A549 (cell line): Measurements from ENCODE around the gene KCNQ1. TPM values are rescaled to one million over a fixed set of nuclear protein-coding genes. Genes with fewer than 3 reads are reported as not detected.

Source experiments
- ATAC-seq, 2 experiments: fragments of 200-7000 bp in 1 of 2; fragments of >200 bp in 1 of 2; cut with Nextera tagmentation in 1 of 2; cut with Tn5 transposase in 1 of 2; 3 replicates each; pipeline versions ENCODE4 v1.8.0 to v1.9.1; 2018 to 2020; ENCODE audit warnings: mild to moderate bottlenecking in 1 of 2, moderate library complexity in 1 of 2
- CTCF ChIA-PET: fragments of 300-600 bp; sonication (Branson Sonifier 250); formaldehyde crosslinking; extraction: SDS; loops from one replicate; lab custom pipeline; 2021; ENCODE audit warnings: antibody characterized with exemption, inconsistent platforms; lab: Yijun Ruan, JAX
- POLR2A ChIA-PET: fragments of 350-600 bp; formaldehyde crosslinking; extraction: SDS; loops from one replicate; lab custom pipeline; 2021; ENCODE audit warnings: antibody characterized with exemption, inconsistent platforms; lab: Yijun Ruan, JAX
- DNase-seq, 2 experiments: peaks; one replicate each; pipeline versions ENCODE4 v3.0.0 to v3.0.0-alpha.2; 2011 to 2016; ENCODE audit warnings: low read depth in 1 of 2, low spot score in 1 of 2
- FAIRE-seq: peaks from 2 replicates; lab custom pipeline; 2011; peaks lifted over from hg19 to GRCh38; lab: Jason Lieb, UNC
- H3K27ac ChIP-seq, 2 experiments: fragments of >200 bp; sonication (Bioruptor Twin); formaldehyde crosslinking; 3 replicates each; pipeline ENCODE4 v1.5.1; 2016 to 2017
- H3K4me1 ChIP-seq: fragments of >200 bp; sonication (Bioruptor Twin); formaldehyde crosslinking; 3 replicates; pipeline ENCODE4 v1.6.1; 2016
- H3K4me2 ChIP-seq: fragments of >200 bp; sonication (Bioruptor Twin); formaldehyde crosslinking; 3 replicates; pipeline ENCODE4 v1.6.1; 2016
- H3K4me3 ChIP-seq: fragments of >200 bp; sonication (Bioruptor Twin); formaldehyde crosslinking; 3 replicates; pipeline ENCODE4 v1.5.1; 2016
- H3K9me3 ChIP-seq: fragments of >200 bp; sonication (Bioruptor Twin); formaldehyde crosslinking; 3 replicates; pipeline ENCODE4 v1.6.1; 2016
- BHLHE40 ChIP-seq: IDR thresholded peaks from 2 replicates; pipeline ENCODE4 v1.6.1; 2012; ENCODE audit warnings: low read depth, low read length, inconsistent platforms
- CBX2 ChIP-seq: fragments of 200-600 bp; sonication (generic); IDR thresholded peaks from 2 replicates; pipeline ENCODE4 v1.6.1; 2016; ENCODE audit warnings: low read depth, mild to moderate bottlenecking, borderline replicate concordance
- CBX8 ChIP-seq: fragments of 200-600 bp; sonication (generic); IDR thresholded peaks from 2 replicates; pipeline ENCODE4 v1.6.1; 2016
- CHD2 ChIP-seq: fragments of 150-350 bp; IDR thresholded peaks from 2 replicates; pipeline ENCODE4 v1.6.1; 2014; ENCODE audit warnings: low read length; ENCODE audit not compliant: partially characterized antibody
- EHF ChIP-seq: fragments of 250-450 bp; sonication (Bioruptor Pico); IDR thresholded peaks from 2 replicates; pipeline ENCODE4 v1.5.0; 2020; ENCODE audit warnings: mild to moderate bottlenecking
- ESRRA ChIP-seq: fragments of 150-350 bp; IDR thresholded peaks from 2 replicates; pipeline ENCODE4 v1.6.1; 2014; ENCODE audit warnings: mild to moderate bottlenecking, low read length, borderline replicate concordance
- FOSL2 ChIP-seq, 2 experiments: fragments of 450-650 bp in 1 of 2; fragments of >200 bp in 1 of 2; sonication (Bioruptor Twin) in 1 of 2; formaldehyde crosslinking; IDR thresholded peaks; 2 replicates each; pipeline versions ENCODE4 v1.5.0 to v1.6.1; 2016 to 2020; ENCODE audit warnings: mild to moderate bottlenecking in 1 of 2, moderate library complexity in 1 of 2
- FOXS1 ChIP-seq: fragments of 250-450 bp; sonication (Bioruptor Pico); IDR thresholded peaks from 2 replicates; pipeline ENCODE4 v1.5.0; 2020; ENCODE audit warnings: mild to moderate bottlenecking, moderate library complexity
- HDAC2 ChIP-seq: fragments of 200-600 bp; sonication (generic); IDR thresholded peaks from 2 replicates; pipeline ENCODE4 v1.6.1; 2016
- HOXB13 ChIP-seq: fragments of 250-450 bp; sonication (Bioruptor Pico); IDR thresholded peaks from 2 replicates; pipeline ENCODE4 v1.5.0; 2020; ENCODE audit warnings: low read depth, mild to moderate bottlenecking, moderate library complexity
- JUN ChIP-seq, 2 experiments: fragments of >200 bp; sonication (Bioruptor Twin); formaldehyde crosslinking; IDR thresholded peaks; 2 replicates in 1 of 2; 3 replicates in 1 of 2; pipeline ENCODE4 v1.6.1; 2016 to 2017
- KDM5A ChIP-seq: fragments of 200-600 bp; sonication (generic); IDR thresholded peaks from 2 replicates; pipeline ENCODE4 v1.6.1; 2016; ENCODE audit warnings: antibody characterized with exemption, mild to moderate bottlenecking
- MAZ ChIP-seq: fragments of 150-350 bp; IDR thresholded peaks from 2 replicates; pipeline ENCODE4 v1.6.1; 2014; ENCODE audit warnings: antibody characterized with exemption, low read depth, low read length, borderline replicate concordance
- MYC ChIP-seq: IDR thresholded peaks from 2 replicates; pipeline ENCODE4 v1.6.1; 2012; ENCODE audit warnings: mild to moderate bottlenecking, inconsistent platforms, low read length, improper control_type of control experiment, borderline replicate concordance
- NFE2L2 ChIP-seq: fragments of 150-350 bp; conservative IDR thresholded peaks from 2 replicates; pipeline ENCODE4 v1.6.1; 2014; ENCODE audit warnings: low read length
- NR3C1 ChIP-seq: fragments of >200 bp; sonication (Bioruptor Twin); formaldehyde crosslinking; IDR thresholded peaks from 3 replicates; pipeline ENCODE4 v1.6.1; 2017
- SMC3 ChIP-seq: fragments of >200 bp; sonication (Bioruptor Twin); formaldehyde crosslinking; IDR thresholded peaks from 3 replicates; pipeline ENCODE4 v1.6.1; 2018; ENCODE audit warnings: inconsistent platforms
- SREBF2 ChIP-seq: fragments of 450-650 bp; IDR thresholded peaks from 2 replicates; pipeline ENCODE4 v1.6.1; 2014; ENCODE audit warnings: mild to moderate bottlenecking, moderate library complexity
- ZC3H11A ChIP-seq: fragments of 450-650 bp; IDR thresholded peaks from 2 replicates; pipeline ENCODE4 v1.6.1; 2014; ENCODE audit warnings: antibody characterized with exemption, mild to moderate bottlenecking
- ZNF302 ChIP-seq: fragments of 250-450 bp; sonication (Bioruptor Pico); IDR thresholded peaks from 2 replicates; pipeline ENCODE4 v1.9.0; 2021; ENCODE audit warnings: inconsistent platforms, mild to moderate bottlenecking, moderate library complexity
- WGBS: methylation state at CpG from one replicate; pipeline ENCODE4 v1.1.6; 2017; ENCODE audit errors: missing lambda C conversion rate; 5-methylcytosine and 5-hydroxymethylcytosine counted together
- polyA plus RNA-seq, 4 experiments: library from polyadenylated mRNA; depleted of rRNA in 3 of 4; stranded (reverse); fragments of >200 nt; fragmentation: RNase III in 1 of 4; extraction: RNeasy Plus Mini Kit Qiagen cat#74134 plus additional on column Dnase treatment in 1 of 4; gene quantifications; 2 replicates in 3 of 4; 3 replicates in 1 of 4; pipeline ENCODE4 v1.2.3, GENCODE V29; 2011 to 2017
- TF ChIP-seq, protein P1 (sequence below): fragments of 150-350 bp; IDR thresholded peaks from 2 replicates; pipeline ENCODE4 v1.6.1; 2014; ENCODE audit warnings: low read depth, mild to moderate bottlenecking, low read length
- TF ChIP-seq, protein P2 (sequence below): fragments of 250-450 bp; sonication (Bioruptor Pico); IDR thresholded peaks from 2 replicates; pipeline ENCODE4 v1.5.0; 2021; ENCODE audit warnings: mild to moderate bottlenecking, moderate library complexity, borderline replicate concordance
- TF ChIP-seq, protein P3 (sequence below): fragments of 450-650 bp; IDR thresholded peaks from 2 replicates; pipeline ENCODE4 v1.6.1; 2014; ENCODE audit warnings: antibody characterized with exemption
- TF ChIP-seq, protein P4 (sequence below): IDR thresholded peaks from 2 replicates; pipeline ENCODE4 v1.6.1; 2012; ENCODE audit warnings: low read depth, borderline replicate concordance
- TF ChIP-seq, protein P5 (sequence below): fragments of >200 bp; sonication (Bioruptor Twin); formaldehyde crosslinking; IDR thresholded peaks from 3 replicates; pipeline ENCODE4 v1.6.1; 2016
- TF ChIP-seq, protein P6 (sequence below): IDR thresholded peaks from 2 replicates; pipeline ENCODE4 v1.6.1; 2012

Gene KCNQ1
- polyA plus RNA-seq, 2 of the 4 experiments (the other 2 are of a cell fraction) = 0.14 to 0.17 TPM

DNA sequence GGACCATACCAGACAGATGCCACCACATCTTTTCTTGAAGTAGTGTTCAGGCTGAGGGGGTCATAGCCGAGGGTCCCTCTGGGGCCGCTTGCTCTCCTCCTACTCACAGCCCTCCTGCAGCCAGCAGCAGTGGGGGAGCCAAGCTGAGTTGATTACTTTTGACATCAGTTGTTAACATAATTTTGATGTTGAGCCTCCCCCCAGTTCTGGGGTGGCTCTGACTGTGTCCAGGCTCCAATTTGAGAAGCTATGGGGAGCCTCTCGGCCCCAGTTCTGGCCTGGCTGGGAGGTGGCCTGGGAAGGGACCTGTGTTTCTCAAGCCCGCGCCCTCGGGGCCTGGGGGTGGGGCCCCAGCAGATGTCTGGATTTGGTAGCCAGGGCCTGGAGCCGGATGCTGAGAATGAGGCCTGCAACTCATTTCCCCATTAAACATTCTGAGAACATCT lies 207.0 kb downstream of the KCNQ1 start:
- Histone ChIP-seq H3K4me3 (no peak overlapping the region), H3K4me1 (no peaks in the 10 kb centered on the region), H3K9me3 (peaks cover 98% of the 10 kb centered on the region), H3K27ac (no peak overlapping the region), H3K4me2 (no peak overlapping the region)
- no peak for ATAC-seq
- WGBS = 86% methylated on average over 5 of the region's 7 CpGs
- CTCF ChIA-PET = no interaction called here
- POLR2A ChIA-PET = no interaction called here
- no peak for DNase-seq
- TF ChIP-seq MYC = no peak
- TF ChIP-seq SMC3 = no peak
- TF ChIP-seq, protein P1, sequence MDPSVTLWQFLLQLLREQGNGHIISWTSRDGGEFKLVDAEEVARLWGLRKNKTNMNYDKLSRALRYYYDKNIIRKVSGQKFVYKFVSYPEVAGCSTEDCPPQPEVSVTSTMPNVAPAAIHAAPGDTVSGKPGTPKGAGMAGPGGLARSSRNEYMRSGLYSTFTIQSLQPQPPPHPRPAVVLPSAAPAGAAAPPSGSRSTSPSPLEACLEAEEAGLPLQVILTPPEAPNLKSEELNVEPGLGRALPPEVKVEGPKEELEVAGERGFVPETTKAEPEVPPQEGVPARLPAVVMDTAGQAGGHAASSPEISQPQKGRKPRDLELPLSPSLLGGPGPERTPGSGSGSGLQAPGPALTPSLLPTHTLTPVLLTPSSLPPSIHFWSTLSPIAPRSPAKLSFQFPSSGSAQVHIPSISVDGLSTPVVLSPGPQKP = no peak
- no peak for TF ChIP-seq KDM5A
- TF ChIP-seq, protein P2, sequence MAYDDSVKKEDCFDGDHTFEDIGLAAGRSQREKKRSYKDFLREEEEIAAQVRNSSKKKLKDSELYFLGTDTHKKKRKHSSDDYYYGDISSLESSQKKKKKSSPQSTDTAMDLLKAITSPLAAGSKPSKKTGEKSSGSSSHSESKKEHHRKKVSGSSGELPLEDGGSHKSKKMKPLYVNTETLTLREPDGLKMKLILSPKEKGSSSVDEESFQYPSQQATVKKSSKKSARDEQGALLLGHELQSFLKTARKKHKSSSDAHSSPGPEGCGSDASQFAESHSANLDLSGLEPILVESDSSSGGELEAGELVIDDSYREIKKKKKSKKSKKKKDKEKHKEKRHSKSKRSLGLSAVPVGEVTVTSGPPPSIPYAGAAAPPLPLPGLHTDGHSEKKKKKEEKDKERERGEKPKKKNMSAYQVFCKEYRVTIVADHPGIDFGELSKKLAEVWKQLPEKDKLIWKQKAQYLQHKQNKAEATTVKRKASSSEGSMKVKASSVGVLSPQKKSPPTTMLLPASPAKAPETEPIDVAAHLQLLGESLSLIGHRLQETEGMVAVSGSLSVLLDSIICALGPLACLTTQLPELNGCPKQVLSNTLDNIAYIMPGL = no peak
- TF ChIP-seq, protein P3, sequence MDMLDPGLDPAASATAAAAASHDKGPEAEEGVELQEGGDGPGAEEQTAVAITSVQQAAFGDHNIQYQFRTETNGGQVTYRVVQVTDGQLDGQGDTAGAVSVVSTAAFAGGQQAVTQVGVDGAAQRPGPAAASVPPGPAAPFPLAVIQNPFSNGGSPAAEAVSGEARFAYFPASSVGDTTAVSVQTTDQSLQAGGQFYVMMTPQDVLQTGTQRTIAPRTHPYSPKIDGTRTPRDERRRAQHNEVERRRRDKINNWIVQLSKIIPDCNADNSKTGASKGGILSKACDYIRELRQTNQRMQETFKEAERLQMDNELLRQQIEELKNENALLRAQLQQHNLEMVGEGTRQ = no peak
- TF ChIP-seq NFE2L2 = no peak
- FAIRE-seq = no peak

DNA sequence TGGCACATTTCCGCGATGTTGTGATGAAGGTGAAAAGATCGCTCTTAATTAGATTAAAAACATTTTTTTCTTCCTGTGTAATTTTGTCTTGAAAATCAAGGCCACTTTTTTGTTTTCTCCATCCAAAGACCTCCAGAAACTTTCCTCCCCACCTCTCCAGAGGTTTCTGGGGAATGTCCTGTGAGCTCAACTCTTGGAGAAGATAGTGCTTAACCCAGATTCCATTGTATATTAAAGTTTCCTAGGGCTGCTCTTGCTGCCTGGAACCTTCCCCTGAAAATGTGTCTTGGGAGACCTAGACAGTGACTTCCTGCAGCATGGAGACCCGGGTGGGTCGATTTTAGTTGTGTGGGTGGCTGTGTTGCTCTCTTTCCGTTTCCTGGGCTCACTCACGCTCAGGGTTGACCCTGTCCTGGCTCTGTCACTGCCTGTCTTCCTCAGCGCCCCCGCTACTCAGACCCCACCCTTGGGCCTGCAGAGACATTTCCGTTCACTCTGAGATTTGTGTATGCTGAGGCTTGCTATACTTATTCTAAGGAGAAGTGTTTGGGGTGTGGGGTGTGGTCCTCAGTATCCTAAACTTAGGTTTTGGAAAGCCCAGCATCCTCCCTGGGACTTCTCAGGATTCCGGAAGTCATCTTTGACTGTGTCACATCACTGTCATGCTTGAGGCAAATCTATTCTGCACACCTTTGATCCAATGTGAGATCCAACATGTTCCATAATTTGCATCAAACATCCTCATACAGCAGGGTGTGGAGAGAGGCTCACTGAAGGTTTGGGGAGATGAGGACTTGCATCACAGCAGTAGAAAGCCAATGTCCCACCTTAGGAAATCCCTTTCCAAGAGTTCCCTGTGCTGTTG lies 207.8 kb downstream of the KCNQ1 start:
- Histone ChIP-seq H3K4me2 (no peak overlapping the region), H3K4me3 (no peak overlapping the region), H3K27ac (no peak overlapping the region), H3K9me3 (peaks cover 98% of the 10 kb centered on the region), H3K4me1 (no peaks in the 10 kb centered on the region)
- 79% methylated on average over 11 of the region's 11 CpGs for WGBS
- ChIA-PET POLR2A (no interaction called here), CTCF (interaction anchor here (1.3 kb wide), 1 partner anchor 9 kb away, joined by 4 read pairs; no protein-coding TSS in a partner anchor)
- ATAC-seq (no peak), FAIRE-seq (no peak), DNase-seq (no peak)
- TF ChIP-seq ESRRA = no peak
- TF ChIP-seq ZNF302 (CRISPR knock-in tag) = no peak
- no peak for TF ChIP-seq NR3C1
- no peak for TF ChIP-seq SREBF2
- no peak for TF ChIP-seq MAZ
- TF ChIP-seq FOSL2 (IDR thresholded peaks at IDR 0.05) = no peak
- TF ChIP-seq FOSL2 (CRISPR knock-in tag; IDR thresholded peaks at IDR 0.05) = no peak
- TF ChIP-seq, protein P4, sequence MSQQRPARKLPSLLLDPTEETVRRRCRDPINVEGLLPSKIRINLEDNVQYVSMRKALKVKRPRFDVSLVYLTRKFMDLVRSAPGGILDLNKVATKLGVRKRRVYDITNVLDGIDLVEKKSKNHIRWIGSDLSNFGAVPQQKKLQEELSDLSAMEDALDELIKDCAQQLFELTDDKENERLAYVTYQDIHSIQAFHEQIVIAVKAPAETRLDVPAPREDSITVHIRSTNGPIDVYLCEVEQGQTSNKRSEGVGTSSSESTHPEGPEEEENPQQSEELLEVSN = no peak
- no peak for TF ChIP-seq JUN (IDR thresholded peaks at IDR 0.05)
- TF ChIP-seq CBX8 = no peak
- no peak for TF ChIP-seq BHLHE40
- no peak for TF ChIP-seq ZC3H11A
- TF ChIP-seq CBX2 = no peak
- TF ChIP-seq FOXS1 = no peak
- TF ChIP-seq CHD2 = no peak
- no peak for TF ChIP-seq HDAC2
- TF ChIP-seq, protein P5, sequence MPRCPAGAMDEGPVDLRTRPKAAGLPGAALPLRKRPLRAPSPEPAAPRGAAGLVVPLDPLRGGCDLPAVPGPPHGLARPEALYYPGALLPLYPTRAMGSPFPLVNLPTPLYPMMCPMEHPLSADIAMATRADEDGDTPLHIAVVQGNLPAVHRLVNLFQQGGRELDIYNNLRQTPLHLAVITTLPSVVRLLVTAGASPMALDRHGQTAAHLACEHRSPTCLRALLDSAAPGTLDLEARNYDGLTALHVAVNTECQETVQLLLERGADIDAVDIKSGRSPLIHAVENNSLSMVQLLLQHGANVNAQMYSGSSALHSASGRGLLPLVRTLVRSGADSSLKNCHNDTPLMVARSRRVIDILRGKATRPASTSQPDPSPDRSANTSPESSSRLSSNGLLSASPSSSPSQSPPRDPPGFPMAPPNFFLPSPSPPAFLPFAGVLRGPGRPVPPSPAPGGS = no peak
- no peak for TF ChIP-seq HOXB13 (CRISPR knock-in tag)
- TF ChIP-seq, protein P6, sequence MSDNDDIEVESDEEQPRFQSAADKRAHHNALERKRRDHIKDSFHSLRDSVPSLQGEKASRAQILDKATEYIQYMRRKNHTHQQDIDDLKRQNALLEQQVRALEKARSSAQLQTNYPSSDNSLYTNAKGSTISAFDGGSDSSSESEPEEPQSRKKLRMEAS = no peak
- TF ChIP-seq EHF = no peak
